Mucosa of stomach (tissue), 1 donor: Measurements from ENCODE around the gene CIAO1.
"Not testable (repeated sequence)": the region's sequence is repeated elsewhere in the genome, so short reads cannot be mapped to it uniquely, and the experiment has no call there.

ENCODE experiments used
- H3K27me3 ChIP-seq: one replicate; pipeline ENCODE4 v1.7.0; 2013; ENCODE audit warnings: mild to moderate bottlenecking, low read length; ENCODE audit not compliant: control insufficient read depth, insufficient read depth
- H3K36me3 ChIP-seq: one replicate; pipeline ENCODE4 v1.7.0; 2013; ENCODE audit warnings: low read length; ENCODE audit not compliant: control insufficient read depth, insufficient read depth
- H3K4me1 ChIP-seq: one replicate; pipeline ENCODE4 v1.7.0; 2013; ENCODE audit warnings: mild to moderate bottlenecking, low read length; ENCODE audit not compliant: control insufficient read depth, insufficient read depth
- H3K4me3 ChIP-seq: one replicate; pipeline ENCODE4 v1.7.0; 2013; ENCODE audit warnings: low read length
- H3K9ac ChIP-seq: one replicate; pipeline ENCODE4 v1.7.0; 2013; ENCODE audit warnings: mild to moderate bottlenecking, low read length, moderate library complexity
- H3K9me3 ChIP-seq: one replicate; pipeline ENCODE4 v1.7.0; 2013; ENCODE audit warnings: mild to moderate bottlenecking, low read length, moderate library complexity; ENCODE audit not compliant: control insufficient read depth
- donor health status: Pancreatic carcinoma.

Gene CIAO1

DNA sequence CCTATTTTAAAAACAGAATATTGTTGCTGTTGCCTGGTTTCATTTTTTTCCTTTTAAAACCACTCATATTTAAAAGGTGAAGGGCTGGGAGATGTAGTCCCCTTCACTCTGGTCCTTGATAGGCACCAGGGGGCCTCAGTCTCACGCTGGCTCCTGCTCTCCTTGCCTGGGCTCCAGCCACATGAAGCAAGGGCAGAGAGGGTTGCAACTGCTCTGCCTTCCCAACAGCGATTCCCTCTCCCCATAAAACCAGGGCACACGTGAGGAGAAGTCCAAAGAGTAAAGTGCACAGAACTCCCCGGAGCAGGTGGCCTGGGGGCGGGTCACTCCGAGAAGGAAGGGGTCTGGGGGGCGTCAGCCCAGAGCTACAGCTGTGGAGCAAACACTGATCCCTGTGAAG, 13.0 kb upstream of the CIAO1 start:
- H3K36me3 ChIP-seq: peaks cover 31% of the 10 kb centered on the region
- H3K9ac ChIP-seq: no peak overlapping the region
- no peak overlapping the region for H3K4me3 ChIP-seq
- no peaks in the 10 kb centered on the region for H3K9me3 ChIP-seq
- no peaks in the 10 kb centered on the region for H3K27me3 ChIP-seq
- peaks cover 2% of the 10 kb centered on the region for H3K4me1 ChIP-seq

DNA sequence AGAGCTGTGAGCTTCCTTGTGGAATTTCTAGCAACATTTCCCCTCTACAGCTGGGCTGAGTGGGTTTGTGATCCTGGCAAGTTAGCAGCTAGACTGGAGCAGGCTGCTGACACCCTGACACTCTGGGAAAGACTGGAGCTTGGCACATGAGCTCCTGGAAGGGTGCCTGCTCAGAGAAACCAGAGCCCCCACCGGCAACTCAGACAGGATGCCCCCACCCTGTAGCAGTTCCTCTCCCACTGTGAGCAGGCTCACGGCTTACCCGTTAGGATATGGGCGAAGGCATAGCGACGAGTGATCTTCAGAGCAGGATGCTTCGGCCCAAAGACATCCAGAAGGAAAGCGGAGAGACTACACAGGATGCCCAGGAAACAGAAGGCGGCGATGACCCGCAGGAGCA, 11.5 kb upstream of the CIAO1 start:
- Histone ChIP-seq H3K27me3 (no peaks in the 10 kb centered on the region), H3K9me3 (no peaks in the 10 kb centered on the region), H3K36me3 (peaks cover 32% of the 10 kb centered on the region), H3K4me1 (peaks cover 17% of the 10 kb centered on the region), H3K9ac (no peak overlapping the region), H3K4me3 (no peak overlapping the region)

DNA sequence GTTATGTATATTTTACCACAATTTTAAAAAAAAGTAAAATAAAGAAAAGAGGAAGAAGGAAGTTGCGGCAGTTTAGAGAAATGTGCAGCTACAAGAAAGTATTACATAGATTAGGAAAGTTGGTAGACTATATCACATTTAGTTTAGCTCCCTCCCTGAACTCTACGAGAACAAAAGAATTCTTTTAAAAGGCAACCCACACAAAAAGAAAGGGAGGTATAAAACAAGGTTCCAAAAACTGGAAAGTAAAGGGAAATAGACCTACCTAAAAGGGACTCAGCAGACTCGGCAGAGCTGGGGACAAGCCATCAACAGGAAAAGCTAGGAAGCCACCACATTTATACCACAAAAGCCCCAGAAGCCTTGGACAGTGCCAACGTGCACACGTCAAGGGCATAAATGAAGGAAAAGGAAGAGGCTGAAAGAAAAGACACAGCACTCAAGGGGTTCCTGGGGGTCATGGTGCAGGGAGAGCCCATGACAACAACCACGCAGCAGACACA, 9.4 kb upstream of the CIAO1 start:
- no peak overlapping the region for H3K4me3 ChIP-seq
- no peaks in the 10 kb centered on the region for H3K27me3 ChIP-seq
- H3K9ac ChIP-seq: no peak overlapping the region
- H3K4me1 ChIP-seq: peaks cover 38% of the 10 kb centered on the region
- no peaks in the 10 kb centered on the region for H3K9me3 ChIP-seq
- peaks cover 32% of the 10 kb centered on the region for H3K36me3 ChIP-seq

DNA sequence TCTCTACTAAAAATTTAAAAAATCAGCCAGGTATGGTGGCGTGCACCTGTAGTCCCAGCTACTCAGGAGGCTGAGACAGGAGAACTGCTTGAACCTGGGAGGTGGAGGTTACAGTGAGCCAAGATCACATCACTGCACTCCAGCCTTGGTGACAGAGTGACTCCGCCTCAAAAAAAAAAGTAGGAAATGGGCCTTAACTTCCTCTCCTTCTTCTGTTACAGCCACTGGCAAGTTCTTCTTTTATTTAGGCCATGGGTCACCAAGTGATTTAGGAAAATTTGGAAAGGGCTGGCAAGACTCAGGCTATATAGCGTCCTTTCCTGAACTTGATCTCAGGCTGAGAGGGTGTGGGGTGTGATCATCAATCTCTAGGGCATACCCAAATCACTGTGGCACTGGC, 8.3 kb upstream of the CIAO1 start:
- not testable (repeated sequence) for H3K4me3 ChIP-seq, H3K9me3 ChIP-seq, H3K27me3 ChIP-seq
- peaks cover 47% of the 10 kb centered on the region for H3K4me1 ChIP-seq
- peaks cover 25% of the 10 kb centered on the region for H3K36me3 ChIP-seq
- H3K9ac ChIP-seq: peak overlapping the region; percentile 28

DNA sequence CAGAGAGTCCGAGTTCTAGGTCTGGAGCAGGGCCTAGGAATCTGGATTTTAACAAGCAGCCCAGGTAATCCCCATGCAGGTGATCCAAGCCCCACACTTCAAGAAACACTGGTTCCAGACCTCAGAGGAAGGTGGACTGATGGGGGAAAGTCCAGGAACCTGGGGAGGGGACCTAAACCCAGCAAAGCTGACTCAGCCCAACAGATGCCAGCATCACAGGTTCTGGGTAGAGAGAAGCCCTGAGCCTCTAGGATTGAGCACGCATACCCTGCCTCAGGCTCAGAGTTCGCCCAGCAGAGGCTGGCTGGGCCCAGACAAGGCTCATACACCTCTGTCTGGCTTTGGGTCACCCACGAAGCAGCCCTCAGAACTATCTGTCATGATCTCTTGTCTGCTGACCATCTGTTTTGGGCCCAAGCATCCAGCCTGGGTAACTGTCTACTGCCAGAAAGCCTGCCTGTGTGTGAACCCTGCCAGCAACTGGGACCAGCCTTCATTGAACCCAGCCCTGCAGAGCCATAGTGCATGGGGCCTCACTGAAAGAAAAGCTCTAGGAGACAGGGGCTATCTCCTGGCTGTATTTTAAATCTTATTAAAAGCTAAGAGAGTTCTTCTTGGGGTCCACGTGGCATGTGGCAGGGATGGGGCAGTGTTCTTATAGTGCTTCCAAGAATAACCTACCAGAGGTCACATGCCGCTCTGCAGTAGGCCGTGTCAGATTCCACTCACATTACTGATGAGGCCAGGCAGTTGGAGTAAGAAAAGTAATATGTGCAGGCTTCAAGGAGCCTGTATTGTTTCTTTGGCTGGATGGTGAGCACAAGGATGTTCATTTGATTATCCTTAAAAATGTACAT, 7.6 kb upstream of the CIAO1 start:
- H3K36me3 ChIP-seq: peaks cover 24% of the 10 kb centered on the region
- H3K4me3 ChIP-seq: no peak overlapping the region
- no peaks in the 10 kb centered on the region for H3K27me3 ChIP-seq
- peak overlapping the region; percentile 28 for H3K9ac ChIP-seq
- no peaks in the 10 kb centered on the region for H3K9me3 ChIP-seq
- peaks cover 47% of the 10 kb centered on the region for H3K4me1 ChIP-seq

DNA sequence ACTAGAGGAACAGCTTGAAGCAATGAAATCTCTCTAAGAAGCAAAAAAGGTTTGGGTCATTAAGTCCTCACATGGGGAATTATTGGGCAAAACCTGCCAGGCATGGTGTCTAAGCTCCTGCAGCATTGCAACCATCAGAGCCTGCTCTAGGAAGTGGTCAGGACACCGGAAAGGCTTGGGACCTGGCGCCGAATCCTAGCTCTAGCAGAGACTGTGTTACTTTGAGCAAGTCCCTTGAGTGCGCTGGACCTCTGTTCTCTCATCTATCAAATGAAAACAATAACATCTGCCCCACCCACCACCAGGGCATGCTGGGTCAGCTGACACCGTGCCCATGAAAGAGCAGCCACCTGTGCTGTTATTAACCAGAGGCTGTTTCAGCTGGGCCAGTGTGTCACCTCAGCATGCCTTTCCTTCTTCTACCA, 6.5 kb upstream of the CIAO1 start:
- Histone ChIP-seq H3K9me3 (no peaks in the 10 kb centered on the region), H3K36me3 (peaks cover 15% of the 10 kb centered on the region), H3K9ac (no peak overlapping the region), H3K4me3 (no peak overlapping the region), H3K4me1 (peaks cover 57% of the 10 kb centered on the region), H3K27me3 (no peaks in the 10 kb centered on the region)

DNA sequence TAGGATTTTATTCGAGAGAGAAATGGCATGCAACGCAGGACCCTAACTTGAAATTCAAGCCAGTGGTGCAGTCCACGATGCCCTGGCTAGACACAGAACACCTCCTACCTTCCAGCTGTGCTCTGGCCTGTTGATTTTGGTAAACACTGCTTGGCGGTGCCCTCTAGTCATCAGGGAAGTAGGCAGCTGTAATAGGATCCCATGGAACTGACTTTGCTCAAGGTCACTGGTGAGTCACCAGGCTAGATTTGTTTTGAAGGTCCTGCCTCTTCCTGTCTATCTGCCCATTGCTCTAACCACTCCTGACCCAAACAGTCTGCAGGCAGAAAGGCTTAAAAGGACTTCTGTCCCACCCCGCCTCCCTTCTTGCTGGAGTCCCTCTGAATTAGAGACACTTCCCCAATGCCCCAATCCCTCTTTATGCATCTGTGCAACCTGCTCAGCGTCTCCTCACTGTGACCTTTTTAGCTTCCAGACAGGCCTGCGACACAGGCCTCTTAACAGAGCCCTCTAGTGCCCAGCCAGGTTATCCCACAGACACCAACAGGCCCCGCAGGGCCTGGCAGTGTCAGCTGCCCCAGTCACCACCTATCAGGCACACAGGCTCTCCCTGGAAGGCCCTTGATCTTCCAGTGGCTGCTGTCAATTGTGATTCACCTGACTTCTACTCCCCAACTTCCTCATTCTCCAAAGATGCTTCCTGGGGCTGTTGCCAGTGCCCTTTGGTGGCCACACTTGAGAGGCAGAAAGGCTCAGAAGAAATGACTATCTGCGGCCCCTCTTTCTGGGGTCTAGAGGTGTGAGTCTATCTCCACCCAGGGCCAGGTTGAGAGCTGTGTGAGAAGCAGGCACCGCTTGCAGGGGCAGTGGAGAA, 5.4 kb upstream of the CIAO1 start:
- Histone ChIP-seq H3K4me1 (peaks cover 60% of the 10 kb centered on the region), H3K4me3 (peak overlapping the region; percentile 27), H3K27me3 (no peaks in the 10 kb centered on the region), H3K9ac (peak overlapping the region; percentile 58), H3K9me3 (no peaks in the 10 kb centered on the region), H3K36me3 (peaks cover 5% of the 10 kb centered on the region)

DNA sequence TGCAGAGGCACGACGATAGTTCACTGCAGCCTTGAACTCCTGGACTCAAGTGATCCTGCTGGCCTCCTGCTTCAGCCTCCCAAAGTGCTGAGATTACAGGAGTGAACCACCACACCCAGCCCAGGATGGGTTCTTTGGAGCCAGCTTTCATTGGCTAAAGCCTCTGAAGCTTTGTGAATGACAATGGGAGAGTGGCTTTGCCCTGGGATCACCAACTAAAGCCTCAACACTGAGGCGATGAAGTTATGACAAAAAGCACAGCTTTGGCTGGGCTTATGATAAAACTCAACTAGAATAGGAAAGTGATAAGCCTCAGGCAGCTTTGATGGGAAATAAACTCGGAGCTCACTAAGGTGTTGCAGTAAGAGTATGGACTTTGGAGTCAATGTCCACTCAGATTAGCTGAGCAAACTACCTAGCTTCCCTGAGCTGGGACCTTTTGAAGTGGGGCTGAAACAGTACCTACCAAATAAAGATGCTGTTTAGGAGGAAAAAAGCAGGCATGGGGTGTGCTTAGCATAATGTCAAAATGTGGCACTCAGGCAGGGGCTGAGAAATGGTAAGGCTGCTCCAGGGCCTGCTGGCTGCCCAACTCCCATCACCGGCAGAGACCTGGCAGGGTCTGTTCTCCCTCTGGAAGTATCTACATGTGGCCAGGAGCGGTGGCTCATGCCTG, 4.6 kb upstream of the CIAO1 start:
- H3K27me3 ChIP-seq: no peaks in the 10 kb centered on the region
- peak overlapping the region; percentile 58 for H3K9ac ChIP-seq
- no peaks in the 10 kb centered on the region for H3K9me3 ChIP-seq
- peaks cover 60% of the 10 kb centered on the region for H3K4me1 ChIP-seq
- H3K36me3 ChIP-seq: peaks cover 5% of the 10 kb centered on the region
- H3K4me3 ChIP-seq: no peak overlapping the region

DNA sequence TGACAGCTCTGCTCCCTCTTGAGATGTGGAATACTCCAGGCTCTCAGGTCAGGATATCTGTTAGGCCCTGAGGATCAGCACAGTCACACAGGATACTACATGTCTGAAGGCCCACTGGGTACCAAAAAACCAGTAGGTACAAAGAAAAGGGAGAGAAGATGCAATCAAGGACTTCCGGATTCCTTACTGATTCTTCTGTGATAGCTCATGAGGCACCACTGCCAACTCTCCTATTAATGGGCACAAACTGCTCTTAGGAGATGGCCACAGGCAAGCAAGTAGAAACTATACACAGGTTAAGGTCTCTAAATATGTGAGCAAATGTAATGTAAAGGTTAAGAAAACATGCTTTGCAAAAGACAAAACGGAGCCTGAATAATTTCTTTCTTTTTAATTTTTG, 3.7 kb upstream of the CIAO1 start:
- Histone ChIP-seq H3K27me3 (no peaks in the 10 kb centered on the region), H3K9me3 (no peaks in the 10 kb centered on the region), H3K36me3 (peaks cover 5% of the 10 kb centered on the region), H3K4me3 (no peak overlapping the region), H3K9ac (no peak overlapping the region), H3K4me1 (peaks cover 65% of the 10 kb centered on the region)

DNA sequence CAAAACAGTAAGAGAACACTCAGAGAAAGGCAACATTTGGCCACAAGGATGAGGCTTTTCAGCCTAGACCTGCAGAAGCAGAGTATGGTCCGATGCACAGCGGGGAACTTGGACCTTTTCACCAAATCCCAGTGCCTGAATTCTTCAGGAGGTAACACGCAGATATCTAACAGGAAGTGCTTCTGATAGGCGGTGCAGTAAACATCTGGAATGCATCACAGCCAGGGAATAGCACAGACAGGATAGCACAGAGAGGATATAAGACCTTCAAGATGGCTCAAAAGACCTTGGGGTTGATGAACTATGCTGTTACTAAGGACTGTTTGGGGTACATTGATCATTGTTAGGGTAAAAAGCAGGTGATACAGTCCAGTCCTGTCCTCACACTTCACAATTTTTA, 1.9 kb upstream of the CIAO1 start:
- Histone ChIP-seq H3K9me3 (no peaks in the 10 kb centered on the region), H3K4me1 (peaks cover 56% of the 10 kb centered on the region), H3K4me3 (no peak overlapping the region), H3K9ac (no peak overlapping the region), H3K36me3 (peaks cover 4% of the 10 kb centered on the region), H3K27me3 (no peaks in the 10 kb centered on the region)

DNA sequence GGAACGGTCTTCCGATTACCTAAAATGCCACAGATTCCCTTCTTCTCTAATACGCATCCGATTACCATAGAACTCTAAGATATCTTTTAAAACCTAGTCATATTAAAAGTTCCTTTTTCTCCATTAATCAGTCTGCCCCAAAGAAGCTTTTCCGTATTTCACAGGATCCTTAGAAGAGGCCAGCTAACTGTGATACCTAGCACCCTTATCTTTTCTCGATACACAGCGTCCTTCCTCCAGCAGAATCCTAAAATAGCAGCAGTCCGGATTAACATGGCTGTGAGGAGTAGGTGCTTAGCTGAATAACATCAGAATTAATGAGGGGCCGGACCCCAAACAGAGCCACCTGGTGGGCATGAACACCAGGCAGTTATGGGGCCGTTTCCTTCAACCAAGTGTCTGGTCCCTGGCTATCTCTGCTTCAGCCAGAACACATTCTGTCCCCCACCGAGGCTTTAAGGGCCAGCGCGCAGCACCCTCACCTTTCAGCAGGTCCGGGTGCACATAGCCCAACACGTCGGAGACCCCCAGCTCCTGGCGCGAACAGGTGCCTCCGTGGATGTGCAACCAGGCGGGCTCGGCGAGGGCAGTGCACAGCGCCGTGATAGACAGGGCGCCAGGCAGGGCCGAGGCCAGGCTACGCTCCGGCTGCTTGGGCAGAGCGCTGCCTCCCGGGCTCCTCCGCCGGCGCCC, 1.2 kb upstream of the CIAO1 start:
- Histone ChIP-seq H3K36me3 (peaks cover 8% of the 10 kb centered on the region), H3K9me3 (no peaks in the 10 kb centered on the region), H3K4me1 (peaks cover 49% of the 10 kb centered on the region), H3K4me3 (peak overlapping the region; percentile 73), H3K27me3 (no peaks in the 10 kb centered on the region), H3K9ac (peak overlapping the region; percentile 93)
